CD4-positive, alpha-beta T cell treated with Interleukin-17A for 4 hours (primary cell): ENCODE data around the gene EVC2.

Experiments used
- DNase-seq: peaks from one replicate; pipeline ENCODE4 v3.0.0-alpha.2; 2020; ENCODE audit warnings: mixed read lengths

Gene EVC2

DNA sequence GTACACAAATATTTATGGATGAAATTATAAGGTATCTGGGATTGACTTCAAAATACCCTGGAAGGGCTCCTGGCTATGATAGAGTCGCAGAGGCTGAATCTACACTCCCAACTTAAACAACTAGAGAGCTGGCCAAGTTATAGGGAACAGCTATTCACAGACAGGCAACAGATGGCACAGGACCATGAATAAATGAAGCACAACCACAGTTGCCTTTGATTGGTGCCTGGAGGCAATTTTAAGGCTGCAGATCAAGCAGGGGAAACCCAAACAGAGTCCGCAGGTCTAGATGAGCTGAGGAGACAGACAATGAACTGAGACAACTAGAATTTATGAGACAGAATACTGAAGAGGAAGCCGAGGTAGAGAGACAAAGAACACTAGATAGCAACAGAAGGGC, 155.9 kb downstream of the EVC2 start:
- no peak for DNase-seq

DNA sequence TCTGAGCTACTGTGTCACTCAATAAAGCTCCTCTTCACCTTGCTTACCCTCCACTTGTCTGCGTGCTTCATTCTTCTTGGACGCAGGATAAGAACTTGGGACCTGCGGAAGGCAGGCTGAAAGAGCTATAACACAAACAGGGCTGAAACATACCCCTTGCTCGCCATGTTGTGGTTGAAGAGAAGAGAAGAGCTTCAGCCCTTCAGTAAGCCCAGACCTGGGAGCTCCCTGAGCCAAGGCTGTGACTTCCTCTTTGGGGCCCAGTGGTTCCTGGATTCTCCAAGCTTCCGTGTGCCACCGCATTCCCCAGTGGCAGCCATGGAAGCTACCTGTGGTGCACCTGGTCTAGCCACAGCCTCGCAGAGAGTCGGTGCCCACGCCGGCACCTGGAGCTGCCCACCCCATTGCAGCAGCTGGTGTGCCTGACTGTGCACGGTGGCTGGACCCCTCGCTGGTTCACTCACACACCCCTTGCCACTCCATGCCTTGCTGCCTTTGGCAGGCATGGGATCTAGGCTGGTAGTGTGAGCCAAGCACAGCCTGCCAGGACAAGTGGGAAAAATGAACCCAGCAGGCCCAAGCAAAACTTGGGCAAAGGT, 160.6 kb downstream of the EVC2 start:
- DNase-seq: no peak

DNA sequence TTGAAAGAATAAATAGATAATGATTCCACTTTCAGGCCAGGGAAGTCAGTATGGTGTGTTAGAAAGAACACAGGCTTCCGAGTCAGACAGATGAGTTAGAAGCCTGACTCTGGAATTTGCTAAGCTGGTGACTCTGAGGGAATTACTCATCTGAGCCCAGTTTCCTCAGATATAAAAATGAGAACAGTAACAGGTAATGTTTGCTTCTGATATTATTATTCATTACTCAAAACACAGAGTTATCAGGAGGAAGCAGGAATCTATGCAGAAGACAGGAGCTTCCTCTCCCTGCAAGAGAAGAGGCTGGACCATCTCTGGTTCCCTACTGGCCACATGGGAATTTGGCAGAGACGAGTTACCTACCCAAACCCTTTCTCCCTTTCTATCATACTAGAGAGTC, 163.1 kb downstream of the EVC2 start:
- DNase-seq: no peak

DNA sequence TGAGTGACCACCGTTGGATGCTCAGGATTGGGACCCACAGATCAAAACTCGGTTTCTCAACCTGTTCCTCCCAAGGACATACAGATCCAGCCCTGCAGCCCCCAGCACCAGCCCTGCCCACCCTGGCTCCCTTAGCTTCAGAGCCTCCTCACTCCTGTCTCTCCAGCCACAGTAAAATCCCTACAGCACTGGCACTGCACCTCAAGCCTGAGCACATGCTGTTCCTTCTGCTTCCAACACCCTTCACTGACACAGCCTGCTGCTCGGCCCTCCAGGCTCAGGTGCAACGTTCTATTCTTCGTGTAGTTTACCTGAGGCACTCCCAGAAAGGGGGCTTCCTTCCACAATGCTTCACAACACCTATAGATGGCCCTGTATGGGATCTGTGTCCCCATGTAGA, 163.6 kb downstream of the EVC2 start:
- DNase-seq: no peak

DNA sequence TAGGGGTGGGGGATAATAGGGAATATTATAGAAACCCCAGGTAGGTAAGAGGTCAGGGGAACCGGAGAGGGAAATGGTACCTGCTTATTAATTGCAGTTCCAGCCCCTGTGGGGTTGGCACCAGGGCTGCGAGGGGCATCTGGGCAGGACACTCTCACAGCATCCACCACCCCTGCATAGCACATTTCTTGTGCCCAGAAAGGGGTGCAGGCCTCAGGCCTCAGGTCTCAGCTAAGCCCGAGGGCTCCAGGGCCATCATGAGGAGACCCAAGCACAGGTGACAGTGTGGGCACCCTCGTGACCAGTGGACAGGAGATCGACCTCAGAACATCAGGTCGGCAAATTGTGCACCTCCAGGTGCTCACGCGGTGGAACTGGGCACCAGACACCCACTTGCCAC, 164.7 kb downstream of the EVC2 start:
- DNase-seq: no peak

DNA sequence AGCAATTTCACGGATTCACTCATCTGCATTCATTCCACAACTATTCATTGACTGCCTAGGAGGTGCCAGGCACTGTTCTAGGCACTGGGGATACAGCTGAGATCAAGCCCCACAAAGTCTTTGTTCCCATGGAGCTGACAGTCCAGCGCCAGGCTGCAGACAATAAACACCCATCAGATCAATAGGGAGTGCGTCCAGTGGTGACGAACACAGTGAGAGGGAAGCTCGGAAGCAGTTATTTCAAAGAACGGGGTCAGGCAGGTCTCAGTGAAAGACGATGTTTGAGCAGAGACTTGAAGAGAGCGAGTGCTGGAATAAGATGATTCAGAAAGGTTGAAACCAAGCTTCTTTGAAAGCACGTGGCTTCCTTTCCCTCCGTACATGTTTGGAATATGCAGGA, 167.2 kb downstream of the EVC2 start:
- DNase-seq: no peak

DNA sequence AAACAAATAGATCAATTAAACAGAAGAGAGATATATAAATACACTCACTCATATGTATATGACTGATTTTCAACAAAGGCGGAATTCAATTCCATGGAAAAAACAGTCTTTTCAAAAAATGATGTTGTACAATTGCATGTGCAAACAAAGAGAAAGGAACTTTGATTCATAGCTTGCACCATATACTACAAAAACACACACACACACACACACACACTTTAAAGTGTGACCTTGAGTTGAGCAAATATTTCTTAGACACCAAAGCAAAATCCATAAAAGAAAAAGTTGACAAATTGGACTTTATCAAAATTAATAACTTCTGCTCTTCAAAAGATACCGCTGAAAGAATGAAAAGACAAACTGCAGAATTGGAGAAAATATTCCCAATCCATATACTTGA, 168.8 kb downstream of the EVC2 start:
- no peak for DNase-seq

DNA sequence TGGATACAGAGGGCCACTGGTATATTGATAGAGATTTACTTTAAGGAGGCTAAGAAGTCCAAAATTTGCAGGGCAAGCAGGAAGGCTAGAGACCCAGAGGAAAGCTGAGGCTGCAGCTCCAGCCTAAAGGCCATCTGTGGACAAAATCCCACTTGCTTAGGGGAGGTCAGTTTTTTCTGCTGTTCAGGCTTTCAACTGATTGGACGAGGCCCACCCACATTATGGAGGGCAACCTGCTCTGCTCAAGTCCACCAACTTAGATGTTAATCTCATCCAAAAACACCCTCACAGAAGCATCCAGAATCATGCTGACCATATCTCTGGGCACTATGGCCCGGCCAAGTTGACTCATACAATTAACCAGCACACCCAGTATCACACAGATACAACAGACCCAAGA, 176.3 kb downstream of the EVC2 start:
- DNase-seq: no peak

DNA sequence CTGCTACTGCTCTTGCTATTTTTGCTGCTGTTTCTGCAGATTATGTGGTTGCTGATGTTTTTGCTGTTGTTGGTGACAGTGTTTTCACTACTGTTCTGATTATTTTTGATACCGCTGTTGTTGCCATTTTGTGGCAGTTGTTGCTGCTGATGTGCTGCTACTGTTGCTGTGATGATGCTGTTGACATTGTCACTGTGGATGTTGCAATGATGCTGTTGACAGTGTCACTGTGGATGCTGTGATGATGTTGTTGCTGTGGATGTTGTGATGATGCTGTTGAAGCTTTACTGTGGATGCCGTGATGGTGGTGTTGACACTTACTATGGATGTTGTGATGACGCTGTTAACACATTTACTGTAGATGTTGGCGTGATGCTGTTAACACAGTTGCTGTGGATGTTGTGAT, 180.3 kb downstream of the EVC2 start:
- DNase-seq: no peak

DNA sequence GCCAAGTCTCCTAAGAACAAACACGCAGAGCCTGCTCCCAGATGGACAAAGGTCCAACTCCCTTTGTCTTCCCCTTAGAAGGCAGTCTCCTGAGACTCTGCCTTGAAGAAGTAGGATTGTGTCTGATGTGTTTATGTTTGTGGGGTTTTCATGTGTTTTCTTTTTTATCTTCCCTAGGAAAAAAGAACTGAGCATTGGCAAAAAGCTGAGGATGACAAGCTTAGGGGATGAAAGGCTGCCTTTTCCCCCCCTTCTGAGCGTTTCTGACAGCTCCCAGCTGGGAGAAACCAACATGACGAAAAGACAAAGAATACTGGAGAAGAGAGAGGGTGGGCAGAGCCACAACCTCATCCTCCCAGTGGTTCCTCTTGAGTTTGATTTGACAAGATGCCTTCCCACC, 181.1 kb downstream of the EVC2 start:
- no peak for DNase-seq

DNA sequence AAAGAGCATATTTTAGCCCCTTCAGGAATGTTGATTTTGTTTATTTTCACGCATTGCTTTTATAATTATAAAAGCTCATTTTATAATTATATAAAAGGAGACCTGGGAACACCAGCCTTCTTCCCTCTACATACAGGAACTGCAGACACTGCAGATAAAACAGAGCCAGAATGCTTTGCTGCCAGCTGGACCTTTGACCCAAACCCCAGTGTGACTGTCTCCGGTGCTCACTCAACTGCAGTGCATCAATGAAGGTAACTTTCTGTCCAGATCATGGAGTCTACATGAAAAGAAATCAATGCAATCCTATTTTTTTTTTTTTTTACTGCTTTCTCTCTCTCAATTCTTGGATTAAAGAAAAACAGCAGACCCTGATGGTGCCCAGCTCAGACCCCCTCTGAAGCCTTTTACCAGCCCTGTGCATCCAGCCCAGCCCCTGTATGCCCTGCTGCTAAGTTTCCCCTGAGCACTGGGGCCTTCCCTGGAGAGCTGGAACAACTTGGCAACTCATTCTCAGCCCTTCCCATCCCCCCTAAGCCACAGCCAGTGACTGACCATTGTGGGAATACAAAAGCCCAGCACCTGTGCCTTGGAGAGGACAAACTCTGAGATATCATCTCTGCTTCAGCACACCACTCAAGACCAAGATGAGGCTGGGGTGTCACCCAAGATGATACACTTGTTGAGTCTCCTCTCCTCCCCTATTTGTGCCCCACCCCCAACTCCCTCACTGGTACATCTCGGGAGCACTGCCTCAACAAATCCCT, 182.1 kb downstream of the EVC2 start:
- no peak for DNase-seq

DNA sequence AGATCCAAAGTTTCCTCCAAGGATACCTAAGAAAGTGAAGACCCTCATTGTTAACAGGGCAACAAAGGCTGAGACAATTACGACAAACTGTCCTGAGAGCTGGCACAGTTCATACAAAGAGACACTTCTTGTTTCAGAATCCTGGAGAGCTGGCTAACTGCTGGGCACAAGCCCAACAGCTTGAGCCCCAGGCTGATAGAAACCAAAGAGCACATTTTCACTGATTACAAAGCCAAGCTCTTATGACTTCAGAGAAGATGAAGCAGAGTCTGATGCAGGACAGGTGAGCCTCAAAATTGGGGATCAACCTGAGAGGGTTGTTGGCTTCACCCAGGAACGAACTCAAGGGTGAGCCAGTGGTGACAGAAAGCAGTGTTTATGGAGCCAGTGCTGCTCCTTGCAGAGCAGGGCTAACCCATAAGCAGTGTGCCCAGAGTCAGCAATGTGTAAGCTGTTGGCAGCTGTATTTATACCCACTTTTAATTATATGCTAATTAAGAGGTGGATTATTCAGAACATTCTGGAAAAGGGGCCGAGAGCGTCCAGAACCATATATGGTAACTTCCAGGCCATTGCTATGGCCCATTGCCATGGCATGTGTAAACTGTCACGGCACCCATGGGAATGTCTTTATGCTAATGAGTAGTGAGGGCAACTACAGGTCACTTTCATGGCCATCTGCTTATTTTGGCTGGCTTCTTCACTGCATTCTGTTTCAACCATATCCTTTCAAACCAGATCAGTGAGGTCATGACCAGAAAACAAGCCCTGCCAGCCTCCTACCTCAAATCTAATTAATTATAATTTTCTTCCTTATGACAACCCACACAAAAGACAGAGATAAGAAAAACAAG, 183.7 kb downstream of the EVC2 start:
- no peak for DNase-seq

DNA sequence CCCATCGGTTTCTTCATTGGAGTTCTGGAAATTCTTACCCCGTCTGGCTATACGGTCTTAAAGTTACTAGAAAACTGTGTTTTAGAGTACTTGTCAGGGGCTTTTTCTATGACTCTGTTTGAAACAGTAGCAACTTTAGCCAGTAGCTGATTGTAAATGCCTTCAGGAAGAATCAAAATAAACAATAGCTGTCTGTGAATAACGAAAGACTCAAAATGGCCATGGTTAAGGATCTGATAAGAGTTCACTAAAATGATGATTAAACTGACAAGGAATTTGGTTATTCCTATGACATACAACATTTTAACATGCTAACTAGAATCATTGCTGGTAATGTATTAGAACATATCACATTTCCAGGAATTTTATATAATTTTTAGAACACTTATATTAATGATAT, 191.0 kb downstream of the EVC2 start:
- DNase-seq: no peak

DNA sequence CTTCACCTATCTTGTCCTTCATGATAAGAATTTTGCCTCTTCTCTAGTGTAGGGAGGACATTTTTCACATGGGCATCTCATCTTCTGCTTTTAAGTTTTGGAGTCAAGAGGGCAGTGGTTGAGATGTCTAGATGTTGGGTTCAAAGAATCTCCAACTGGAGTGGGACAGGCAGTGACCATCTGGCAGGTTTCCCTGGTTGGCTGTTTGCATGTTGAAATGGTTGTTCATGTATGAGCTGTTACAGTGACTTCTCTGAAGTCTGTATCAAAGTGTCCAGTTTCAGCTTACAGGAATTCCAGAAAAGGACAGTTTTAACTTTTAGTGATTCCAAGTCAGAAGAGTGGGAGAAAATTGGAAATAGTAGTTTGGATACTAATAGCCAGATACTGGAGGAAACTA, 192.7 kb downstream of the EVC2 start:
- no peak for DNase-seq
